Measurements from ENCODE around the gene TAF11L9.
"Not testable (repeated sequence)": the region's sequence is repeated elsewhere in the genome, so short reads cannot be mapped to it uniquely, and the experiment has no call there.

TAF11L9 gene

GRCh38 chr5:17594255-17594654 lies at the start of gene TAF11L9:
Gene TAF11L9 (minus strand): TSS chr5:17594394.
- not testable (repeated sequence) for DNase-seq (ENCODE audit: low spot score)

DNA sequence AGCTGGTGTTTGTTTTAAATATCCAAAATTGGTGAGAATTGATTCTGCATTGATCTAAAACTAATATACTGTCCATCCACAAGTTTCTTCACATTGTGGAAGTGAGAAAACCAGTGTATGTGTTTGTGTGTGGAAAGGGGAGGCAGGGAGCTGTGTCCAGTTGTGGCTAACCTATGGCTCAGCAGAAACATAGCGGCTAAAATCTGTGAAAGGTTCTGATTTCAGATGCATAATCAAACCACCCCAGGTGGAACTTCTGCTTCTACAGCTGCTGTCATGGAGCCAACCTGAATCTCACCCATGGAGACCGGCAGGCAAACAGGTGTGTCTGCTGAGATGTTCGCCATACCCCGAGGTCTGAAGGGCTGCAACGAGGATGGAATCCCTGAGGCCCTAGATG lies 40.0 kb upstream of the TAF11L9 start, which contains the start of gene TAF11L14:
TSS of gene TAF11L14 (plus strand) at position 301 of the 400 bp plus-strand sequence.
- no peak for DNase-seq (ENCODE audit: low spot score)

- not testable (repeated sequence) for DNase-seq (ENCODE audit: low spot score)
These were observed 37.6 kb upstream of the TAF11L9 start, which contains the start of gene TAF11L13 for GRCh38 chr5:17631788-17632187. Gene TAF11L13 (plus strand): TSS chr5:17632088.

GRCh38 chr5:17625686-17626085 lies 31.5 kb upstream of the TAF11L9 start:
- no peak for DNase-seq (ENCODE audit: low spot score)

DNA sequence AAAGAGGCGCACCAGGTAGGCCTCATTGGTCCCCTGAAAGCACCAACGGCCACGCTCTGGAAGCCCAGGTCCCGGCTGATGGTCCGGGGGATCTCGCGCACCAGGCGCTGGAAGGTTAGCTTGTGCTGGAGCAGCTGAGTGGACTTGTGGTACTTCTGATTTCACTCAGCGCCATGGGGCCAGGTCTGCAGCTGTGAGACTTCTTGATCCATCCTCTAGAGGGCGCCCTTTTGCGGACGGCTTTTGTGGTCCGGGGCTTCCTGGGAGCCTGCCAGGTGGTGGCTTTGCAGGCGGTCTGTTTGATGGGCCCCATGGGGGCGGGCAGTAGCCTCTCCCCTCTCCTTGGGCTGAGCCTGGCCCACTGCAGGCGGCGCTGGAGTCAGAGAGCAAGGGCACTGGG lies 26.4 kb upstream of the TAF11L9 start:
- no peak for DNase-seq (ENCODE audit: low spot score)

DNA sequence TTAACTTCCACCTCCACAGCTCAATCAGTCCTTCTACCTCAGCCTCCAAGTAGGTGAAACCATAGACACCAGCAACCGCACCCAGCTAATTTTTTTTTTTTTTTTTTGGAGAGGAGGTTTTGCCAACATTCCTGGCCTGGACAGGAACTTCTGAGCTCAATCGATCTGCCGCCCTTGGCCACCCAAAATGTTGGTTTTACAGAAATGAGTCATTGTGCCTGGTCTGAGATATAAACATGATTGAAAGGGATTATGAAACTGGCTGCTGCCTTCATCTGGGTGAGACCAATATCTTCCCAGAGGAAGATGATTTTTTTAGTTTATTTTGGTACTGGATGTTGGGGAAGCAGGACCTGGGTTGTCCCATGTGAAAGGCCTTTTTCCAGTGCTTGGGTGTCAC lies 25.2 kb upstream of the TAF11L9 start:
- DNase-seq (ENCODE audit: low spot score) = no peak

- no peak for DNase-seq (ENCODE audit: low spot score)
These were observed 20.8 kb upstream of the TAF11L9 start for GRCh38 chr5:17614872-17615605.

DNA sequence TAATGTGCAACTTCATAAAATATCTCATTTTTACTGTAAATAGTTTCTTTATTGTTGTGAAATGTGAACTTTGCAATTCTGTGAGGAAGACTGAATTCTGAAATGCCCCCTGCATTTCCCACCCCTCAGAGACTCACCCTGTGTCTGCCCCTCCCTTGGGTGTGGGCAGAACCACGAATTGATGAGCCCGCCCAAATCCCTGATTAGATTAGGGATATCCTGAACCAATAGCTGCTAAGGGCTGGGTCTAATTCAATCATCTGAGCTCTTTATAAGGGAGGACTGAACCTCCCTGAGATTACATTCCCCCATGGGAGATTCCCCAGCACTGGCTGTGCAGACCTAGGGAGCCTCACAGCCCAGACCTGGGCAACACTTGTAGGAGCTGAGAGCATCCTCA lies 15.9 kb upstream of the TAF11L9 start, which contains the start of gene TAF11L12:
TSS of gene TAF11L12 (plus strand) at position 301 of the 400 bp plus-strand sequence.
- not testable (repeated sequence) for DNase-seq (ENCODE audit: low spot score)

DNA sequence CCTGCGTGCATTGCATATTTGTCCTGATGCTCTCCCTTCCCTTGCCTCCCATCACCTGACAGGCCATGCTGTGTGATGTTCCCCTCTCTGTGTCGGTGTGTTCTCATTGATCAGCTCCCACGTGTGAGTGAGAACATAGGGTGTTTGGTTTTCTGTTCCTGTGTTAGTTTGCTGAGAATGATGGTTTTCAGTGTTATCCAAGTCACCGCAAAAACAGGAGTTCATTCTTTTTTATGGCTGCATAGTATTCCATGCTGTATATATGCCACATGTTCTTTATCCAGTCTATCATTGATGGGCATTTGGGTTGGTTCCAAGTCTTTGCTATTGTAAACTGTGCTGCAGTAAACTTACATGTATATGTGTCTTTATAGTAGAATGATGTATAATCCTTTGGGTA lies 13.3 kb upstream of the TAF11L9 start:
- not testable (repeated sequence) for DNase-seq (ENCODE audit: low spot score)

GRCh38 chr5:17604951-17605350 lies 10.8 kb upstream of the TAF11L9 start:
- no peak for DNase-seq (ENCODE audit: low spot score)

DNA sequence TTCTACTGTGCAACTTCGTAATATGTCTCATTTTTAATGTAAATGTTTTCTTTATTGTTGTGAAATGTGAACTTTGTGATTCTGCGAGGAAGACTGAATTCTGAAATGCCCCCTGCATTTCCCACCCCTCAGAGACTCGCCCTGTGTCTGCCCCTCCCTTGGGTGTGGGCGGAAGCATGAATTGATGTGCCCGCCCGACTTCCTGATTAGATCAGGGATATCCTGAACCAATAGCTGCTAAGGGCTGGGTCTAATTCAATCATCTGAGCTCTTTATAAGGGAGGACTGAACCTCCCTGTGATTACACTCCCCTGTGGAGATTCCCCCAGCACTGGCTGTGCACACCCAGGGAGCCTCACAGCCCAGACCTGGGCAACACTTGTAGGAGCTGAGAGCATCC lies 9.7 kb upstream of the TAF11L9 start, which contains the start of gene TAF11L11:
TSS of gene TAF11L11 (plus strand) at position 304 of the 400 bp plus-strand sequence.
- DNase-seq (ENCODE audit: low spot score) = not testable (repeated sequence)

DNA sequence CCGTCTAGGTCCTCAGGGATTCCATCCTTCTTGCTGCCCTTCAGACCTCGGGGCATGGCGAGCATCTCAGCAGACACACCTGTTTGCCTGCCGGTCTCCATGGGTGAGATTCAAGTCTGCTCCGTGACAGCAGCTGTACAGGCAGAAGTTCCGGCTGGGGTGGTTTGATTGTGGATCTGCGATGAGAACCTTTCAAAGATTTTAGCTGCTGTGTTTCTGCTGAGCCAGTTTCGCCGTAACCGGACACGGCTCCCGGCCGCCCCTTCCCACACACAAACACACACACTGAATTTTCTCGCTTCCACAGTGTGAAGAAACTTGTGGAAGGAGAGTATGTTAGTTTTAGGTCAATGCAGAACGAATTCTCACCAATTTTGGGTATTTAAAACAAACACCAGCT lies 3.5 kb upstream of the TAF11L9 start, which contains the start of gene TAF11L10:
TSS of gene TAF11L10 (minus strand) at position 101 of the 400 bp plus-strand sequence.
- DNase-seq (ENCODE audit: low spot score) = not testable (repeated sequence)

- not testable (repeated sequence) for DNase-seq (ENCODE audit: low spot score)
These were observed 3.3 kb downstream of the TAF11L9 start, which contains the start of gene TAF11L8 for GRCh38 chr5:17590860-17591259. Gene TAF11L8 (minus strand): TSS chr5:17590960.

DNA sequence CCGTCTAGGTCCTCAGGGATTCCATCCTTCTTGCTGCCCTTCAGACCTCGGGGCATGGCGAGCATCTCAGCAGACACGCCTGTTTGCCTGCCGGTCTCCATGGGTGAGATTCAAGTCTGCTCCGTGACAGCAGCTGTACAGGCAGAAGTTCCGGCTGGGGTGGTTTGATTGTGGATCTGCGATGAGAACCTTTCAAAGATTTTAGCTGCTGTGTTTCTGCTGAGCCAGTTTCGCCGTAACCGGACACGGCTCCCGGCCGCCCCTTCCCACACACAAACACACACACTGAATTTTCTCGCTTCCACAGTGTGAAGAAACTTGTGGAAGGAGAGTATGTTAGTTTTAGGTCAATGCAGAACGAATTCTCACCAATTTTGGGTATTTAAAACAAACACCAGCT lies 8.5 kb downstream of the TAF11L9 start, which contains the start of gene TAF11L7:
TSS of gene TAF11L7 (minus strand) at position 101 of the 400 bp plus-strand sequence.
- DNase-seq (ENCODE audit: low spot score) = not testable (repeated sequence)
